Osteoblast (primary cell): ENCODE data around the gene CEP152. TPM values are rescaled to one million over a fixed set of nuclear protein-coding genes. Genes with fewer than 3 reads are reported as not detected.
A peak's percentile ranks its signal among the peaks of the same experiment; 100 is the strongest.

ENCODE experiments used
- DNase-seq: peaks from one replicate; pipeline ENCODE4 v3.0.0; 2011; ENCODE audit warnings: low spot score, mixed read lengths; ENCODE audit not compliant: insufficient read length; ENCODE audit errors: missing footprints
- H2AFZ ChIP-seq: 2 replicates; pipeline ENCODE4 v1.6.0; 2011; ENCODE audit warnings: mild to moderate bottlenecking, low read length
- H3K27ac ChIP-seq: 2 replicates; pipeline ENCODE4 v1.5.1; 2011; ENCODE audit warnings: mild to moderate bottlenecking, low read depth, low read length, moderate library complexity
- H3K27me3 ChIP-seq: 2 replicates; pipeline ENCODE4 v1.6.0; 2012; ENCODE audit warnings: mild to moderate bottlenecking, control low read depth, inconsistent platforms, low read length, moderate library complexity; ENCODE audit not compliant: insufficient read depth
- H3K36me3 ChIP-seq: 2 replicates; pipeline ENCODE4 v1.5.1; 2011; ENCODE audit warnings: mild to moderate bottlenecking, low read length, control low read depth, moderate library complexity; ENCODE audit not compliant: insufficient read depth
- H3K4me1 ChIP-seq: 2 replicates; pipeline ENCODE4 v1.5.1; 2011; ENCODE audit warnings: mild to moderate bottlenecking, low read length, control low read depth, moderate library complexity; ENCODE audit not compliant: insufficient read depth
- H3K4me2 ChIP-seq: 2 replicates; pipeline ENCODE4 v1.6.0; 2011; ENCODE audit warnings: mild to moderate bottlenecking, low read length; ENCODE audit not compliant: insufficient read depth
- H3K4me3 ChIP-seq: fragments of 200-600 bp; sonication (generic); 3 replicates; pipeline ENCODE4 v1.5.1; 2012; ENCODE audit warnings: mild to moderate bottlenecking, low read length, inconsistent platforms; ENCODE audit not compliant: insufficient read depth
- H3K79me2 ChIP-seq: 2 replicates; pipeline ENCODE4 v1.6.0; 2012; ENCODE audit warnings: mild to moderate bottlenecking, low read length, control low read depth, inconsistent platforms; ENCODE audit not compliant: insufficient read depth
- H3K9me3 ChIP-seq: 2 replicates; pipeline ENCODE4 v1.5.1; 2011; ENCODE audit warnings: low read depth, low read length, control low read depth
- H4K20me1 ChIP-seq: 2 replicates; pipeline ENCODE4 v1.6.0; 2012; ENCODE audit warnings: mild to moderate bottlenecking, low read length, control low read depth; ENCODE audit not compliant: insufficient read depth
- total RNA-seq: library from RNA; depleted of rRNA; stranded (reverse); fragments of >200 nt; gene quantifications from 2 replicates; pipeline ENCODE4 v1.2.3, GENCODE V29; 2012
- TF ChIP-seq, protein P1 (sequence below): IDR thresholded peaks from 2 replicates; pipeline ENCODE4 v1.5.1; 2011; ENCODE audit warnings: mild to moderate bottlenecking, low read depth, low read length, moderate library complexity; ENCODE audit errors: extremely low read depth

Gene CEP152
- total RNA-seq, 1 donor, result 4.3 TPM

DNA sequence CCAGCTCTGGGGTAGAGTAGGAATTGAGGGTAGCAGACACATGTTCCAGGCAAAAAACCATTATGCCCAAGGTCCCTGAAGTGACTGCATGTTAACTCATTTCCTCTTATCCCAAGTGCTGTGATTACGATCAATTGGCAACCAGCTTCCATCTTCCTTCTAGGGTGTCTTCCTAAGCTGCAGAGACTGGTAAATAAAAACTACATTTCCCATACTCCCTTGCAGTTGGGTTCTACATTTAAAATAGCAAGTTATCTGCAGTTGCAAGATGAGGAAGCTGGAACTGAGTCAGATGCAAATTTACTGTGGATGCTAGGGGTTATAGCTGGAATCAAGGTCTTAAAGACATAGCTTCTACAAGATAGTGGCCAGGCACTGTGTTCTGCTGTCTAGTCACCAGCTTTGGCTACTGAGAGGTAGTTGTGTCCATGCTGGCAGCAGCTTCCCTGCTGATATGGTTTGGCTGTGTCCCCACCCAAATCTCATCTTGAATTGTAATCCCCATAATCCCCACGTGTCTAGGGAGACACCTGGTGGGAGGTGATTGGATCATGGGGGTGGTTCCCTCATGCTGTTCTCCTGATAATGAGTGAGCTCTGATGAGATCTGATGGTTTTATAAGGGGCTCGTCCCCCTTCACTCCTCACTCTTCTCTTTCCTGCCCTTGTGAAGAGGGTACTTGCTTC is 114.1 kb downstream of the CEP152 start:
- H4K20me1 ChIP-seq, result no peaks in the 10 kb centered on the region
- no peak overlapping the region for H3K4me3 ChIP-seq
- H3K27ac ChIP-seq, result no peak overlapping the region
- peaks cover 45% of the 10 kb centered on the region for H3K4me1 ChIP-seq
- H3K9me3 ChIP-seq, result no peaks in the 10 kb centered on the region
- H3K4me2 ChIP-seq, result no peak overlapping the region
- no peaks in the 10 kb centered on the region for H3K27me3 ChIP-seq
- TF ChIP-seq, protein P1, sequence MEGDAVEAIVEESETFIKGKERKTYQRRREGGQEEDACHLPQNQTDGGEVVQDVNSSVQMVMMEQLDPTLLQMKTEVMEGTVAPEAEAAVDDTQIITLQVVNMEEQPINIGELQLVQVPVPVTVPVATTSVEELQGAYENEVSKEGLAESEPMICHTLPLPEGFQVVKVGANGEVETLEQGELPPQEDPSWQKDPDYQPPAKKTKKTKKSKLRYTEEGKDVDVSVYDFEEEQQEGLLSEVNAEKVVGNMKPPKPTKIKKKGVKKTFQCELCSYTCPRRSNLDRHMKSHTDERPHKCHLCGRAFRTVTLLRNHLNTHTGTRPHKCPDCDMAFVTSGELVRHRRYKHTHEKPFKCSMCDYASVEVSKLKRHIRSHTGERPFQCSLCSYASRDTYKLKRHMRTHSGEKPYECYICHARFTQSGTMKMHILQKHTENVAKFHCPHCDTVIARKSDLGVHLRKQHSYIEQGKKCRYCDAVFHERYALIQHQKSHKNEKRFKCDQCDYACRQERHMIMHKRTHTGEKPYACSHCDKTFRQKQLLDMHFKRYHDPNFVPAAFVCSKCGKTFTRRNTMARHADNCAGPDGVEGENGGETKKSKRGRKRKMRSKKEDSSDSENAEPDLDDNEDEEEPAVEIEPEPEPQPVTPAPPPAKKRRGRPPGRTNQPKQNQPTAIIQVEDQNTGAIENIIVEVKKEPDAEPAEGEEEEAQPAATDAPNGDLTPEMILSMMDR, result no peak
- H2AFZ ChIP-seq, result peak overlapping the region; percentile 0
- H3K79me2 ChIP-seq, result no peaks in the 10 kb centered on the region
- H3K36me3 ChIP-seq, result no peaks in the 10 kb centered on the region
- DNase-seq, result peak; percentile 0

DNA sequence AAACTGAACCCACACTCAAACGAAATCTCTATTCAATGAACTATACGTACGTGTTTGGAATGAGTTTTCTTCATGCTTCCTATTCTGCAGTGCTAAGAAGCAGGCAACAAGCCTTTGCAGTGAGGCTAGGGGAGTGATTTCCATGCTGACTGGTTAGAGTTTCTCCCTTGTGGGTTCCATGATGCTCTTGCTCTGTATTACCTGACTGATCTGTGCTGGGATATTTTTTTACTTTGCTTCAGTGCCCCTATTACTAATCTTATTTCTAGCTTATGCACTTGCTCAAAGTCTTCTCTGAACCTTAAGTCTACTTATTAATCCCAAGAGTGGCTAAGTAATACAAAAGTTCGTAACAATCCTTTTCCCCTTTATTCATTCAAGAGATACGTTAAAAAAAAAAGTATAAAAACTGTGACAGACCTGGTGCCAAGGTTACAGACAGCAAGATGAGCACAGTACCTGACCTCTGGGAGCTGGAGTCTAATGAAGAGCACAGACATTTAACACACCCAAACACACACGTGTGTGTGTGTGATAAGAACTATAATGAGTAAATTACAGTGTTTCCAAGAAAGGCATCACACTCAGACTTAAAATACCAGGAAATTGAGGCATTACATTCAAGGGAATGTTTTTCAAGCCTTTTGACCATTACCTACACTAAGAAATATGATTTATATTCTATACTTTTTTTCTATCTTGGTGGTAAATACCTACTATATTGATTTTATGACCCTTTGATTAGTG is 114.9 kb downstream of the CEP152 start:
- H3K4me1 ChIP-seq, result peaks cover 51% of the 10 kb centered on the region
- H3K36me3 ChIP-seq, result no peaks in the 10 kb centered on the region
- H3K4me3 ChIP-seq, result no peak overlapping the region
- peak overlapping the region; percentile 55 for H3K27ac ChIP-seq
- no peaks in the 10 kb centered on the region for H4K20me1 ChIP-seq
- H3K9me3 ChIP-seq, result no peaks in the 10 kb centered on the region
- peak overlapping the region; percentile 31 for H3K4me2 ChIP-seq
- no peaks in the 10 kb centered on the region for H3K27me3 ChIP-seq
- no peaks in the 10 kb centered on the region for H3K79me2 ChIP-seq
- TF ChIP-seq, protein P1, result no peak
- H2AFZ ChIP-seq, result no peak overlapping the region
- no peak for DNase-seq

DNA sequence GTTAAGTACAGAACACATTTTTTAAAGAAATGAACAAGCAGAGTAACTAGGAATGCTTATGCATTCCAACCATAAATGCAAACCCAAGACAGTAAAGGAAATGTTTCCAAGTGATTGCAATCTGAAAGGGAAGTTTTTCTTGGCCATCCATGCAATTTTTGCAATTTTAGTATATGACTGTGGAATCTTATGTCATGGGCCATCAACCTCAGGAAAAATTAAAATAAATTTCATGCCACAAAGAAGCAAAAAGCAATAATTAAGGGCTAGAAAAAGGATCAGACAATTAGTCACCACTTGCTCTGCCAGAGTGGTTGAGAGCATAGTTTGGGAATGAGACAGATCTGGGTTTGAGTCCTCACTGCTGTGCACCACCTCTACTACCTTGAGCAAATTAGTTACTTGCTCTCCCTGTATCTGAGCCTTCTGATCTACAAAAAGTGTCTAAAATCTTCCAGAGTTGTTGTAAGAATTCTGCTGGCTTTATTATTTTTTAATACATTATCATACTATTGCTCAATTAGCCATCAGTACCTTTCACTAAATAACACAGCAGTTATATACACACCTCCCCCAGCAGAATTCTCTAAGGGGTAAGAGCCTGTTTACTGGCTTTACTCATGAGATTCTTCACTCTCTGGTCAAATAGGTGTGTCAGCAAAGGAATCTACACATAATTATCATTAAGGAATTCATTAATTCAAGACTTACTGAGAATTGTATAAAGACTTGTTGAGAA is 115.6 kb downstream of the CEP152 start:
- H3K4me3 ChIP-seq, result no peak overlapping the region
- no peaks in the 10 kb centered on the region for H3K79me2 ChIP-seq
- H4K20me1 ChIP-seq, result no peaks in the 10 kb centered on the region
- H3K27me3 ChIP-seq, result no peaks in the 10 kb centered on the region
- peak overlapping the region; percentile 33 for H3K4me2 ChIP-seq
- peak overlapping the region; percentile 86 for H3K27ac ChIP-seq
- no peak overlapping the region for H2AFZ ChIP-seq
- TF ChIP-seq, protein P1, result no peak
- peak; percentile 51 for DNase-seq
- peaks cover 53% of the 10 kb centered on the region for H3K4me1 ChIP-seq
- H3K9me3 ChIP-seq, result no peaks in the 10 kb centered on the region
- no peaks in the 10 kb centered on the region for H3K36me3 ChIP-seq

DNA sequence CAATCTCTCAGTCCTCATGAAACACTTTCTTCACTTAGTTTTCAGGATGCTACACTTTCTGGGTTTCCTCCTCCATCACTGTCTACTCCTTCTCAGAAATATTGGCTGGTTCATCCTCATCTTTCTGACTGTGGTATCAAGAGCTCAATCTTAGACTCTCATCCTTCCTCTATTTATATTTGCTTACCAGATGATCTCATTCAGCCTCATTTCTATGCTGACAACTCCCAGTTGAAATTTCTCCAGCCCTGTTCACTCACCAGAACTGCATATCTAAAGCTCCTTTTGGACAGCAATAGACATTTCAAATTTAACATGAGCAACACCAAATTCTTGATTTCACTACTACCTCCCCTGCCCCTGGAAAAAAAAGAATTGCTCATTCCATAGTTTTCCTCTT is 117.4 kb downstream of the CEP152 start:
- peak; percentile 31 for DNase-seq
- Histone ChIP-seq H3K36me3 (no peaks in the 10 kb centered on the region), H3K9me3 (no peaks in the 10 kb centered on the region), H3K4me2 (peak overlapping the region; percentile 8), H2AFZ (no peak overlapping the region), H3K4me3 (no peak overlapping the region), H3K4me1 (peaks cover 53% of the 10 kb centered on the region), H4K20me1 (no peaks in the 10 kb centered on the region), H3K27ac (peak overlapping the region; percentile 86), H3K79me2 (no peaks in the 10 kb centered on the region), H3K27me3 (no peaks in the 10 kb centered on the region)
- TF ChIP-seq, protein P1, result no peak
